GM13977 (cell line): ENCODE measurements around the gene ECI2.
"Not testable (repeated sequence)": the region's sequence is repeated elsewhere in the genome, so short reads cannot be mapped to it uniquely, and the experiment has no call there.

Experiments used
- DNase-seq: peaks from one replicate; pipeline ENCODE4 v3.0.0; 2012; ENCODE audit warnings: low spot score
- in situ Hi-C: fragments of 300-500 bp; cut with MboI; formaldehyde crosslinking; loops from one replicate; pipeline ENCODE4 v1.12.0; 2022; ENCODE audit warnings: low sequenced_read_pairs, low pct_unique_long_range_greater_than_20kb, mixed read lengths, inconsistent platforms; ENCODE audit not compliant: unreplicated experiment
- TF ChIP-seq, protein P1 (sequence below): IDR thresholded peaks from 2 replicates; pipeline ENCODE4 v1.5.1; 2012; ENCODE audit warnings: mild to moderate bottlenecking, control low read depth; ENCODE audit not compliant: insufficient read depth; ENCODE audit errors: extremely low read depth, missing control alignments

ECI2 gene

DNA sequence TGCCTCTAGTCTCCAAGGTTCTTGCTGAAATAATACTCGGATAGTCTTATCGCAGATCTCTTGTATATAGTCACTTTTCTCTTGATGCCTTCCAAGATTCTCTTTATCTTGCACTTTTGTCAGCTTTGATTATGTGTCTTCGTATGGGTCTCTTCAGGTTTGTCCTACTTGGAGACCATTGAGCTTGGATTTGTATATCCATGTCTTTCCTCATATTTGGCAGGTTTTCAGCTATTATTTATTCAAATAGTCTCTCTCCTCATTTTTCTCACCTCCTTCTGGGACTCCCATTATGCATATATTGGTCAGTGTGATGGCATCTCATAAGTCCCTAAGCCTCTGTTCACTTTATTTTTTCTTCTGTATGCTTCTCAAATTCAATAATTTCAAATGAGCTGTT lies 23.0 kb downstream of the ECI2 start:
- in situ Hi-C loops: no loop called here
- no peak for DNase-seq
- TF ChIP-seq, protein P1, sequence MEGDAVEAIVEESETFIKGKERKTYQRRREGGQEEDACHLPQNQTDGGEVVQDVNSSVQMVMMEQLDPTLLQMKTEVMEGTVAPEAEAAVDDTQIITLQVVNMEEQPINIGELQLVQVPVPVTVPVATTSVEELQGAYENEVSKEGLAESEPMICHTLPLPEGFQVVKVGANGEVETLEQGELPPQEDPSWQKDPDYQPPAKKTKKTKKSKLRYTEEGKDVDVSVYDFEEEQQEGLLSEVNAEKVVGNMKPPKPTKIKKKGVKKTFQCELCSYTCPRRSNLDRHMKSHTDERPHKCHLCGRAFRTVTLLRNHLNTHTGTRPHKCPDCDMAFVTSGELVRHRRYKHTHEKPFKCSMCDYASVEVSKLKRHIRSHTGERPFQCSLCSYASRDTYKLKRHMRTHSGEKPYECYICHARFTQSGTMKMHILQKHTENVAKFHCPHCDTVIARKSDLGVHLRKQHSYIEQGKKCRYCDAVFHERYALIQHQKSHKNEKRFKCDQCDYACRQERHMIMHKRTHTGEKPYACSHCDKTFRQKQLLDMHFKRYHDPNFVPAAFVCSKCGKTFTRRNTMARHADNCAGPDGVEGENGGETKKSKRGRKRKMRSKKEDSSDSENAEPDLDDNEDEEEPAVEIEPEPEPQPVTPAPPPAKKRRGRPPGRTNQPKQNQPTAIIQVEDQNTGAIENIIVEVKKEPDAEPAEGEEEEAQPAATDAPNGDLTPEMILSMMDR: no peak

DNA sequence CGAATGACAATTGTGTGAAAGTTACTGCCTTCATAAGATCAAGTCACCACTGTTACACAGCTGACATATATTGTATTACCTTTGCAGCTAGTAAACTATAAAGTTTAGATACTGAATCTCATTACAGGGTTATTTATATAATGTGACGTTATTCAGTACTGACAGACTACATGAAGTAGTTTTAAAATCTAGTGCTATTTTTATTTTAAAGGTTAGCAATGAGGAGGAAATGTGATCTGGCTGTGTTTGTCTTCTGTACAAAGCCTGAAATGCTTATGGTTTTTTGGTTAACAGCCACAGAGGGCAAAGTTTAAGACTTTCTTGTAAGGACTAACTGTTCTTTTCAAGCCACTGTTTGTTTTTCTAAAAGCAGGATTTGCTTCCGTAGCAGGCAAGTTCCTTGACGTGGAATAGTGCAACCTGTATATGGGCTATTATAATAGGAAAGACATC lies 26.0 kb downstream of the ECI2 start:
- not testable (repeated sequence) for DNase-seq

DNA sequence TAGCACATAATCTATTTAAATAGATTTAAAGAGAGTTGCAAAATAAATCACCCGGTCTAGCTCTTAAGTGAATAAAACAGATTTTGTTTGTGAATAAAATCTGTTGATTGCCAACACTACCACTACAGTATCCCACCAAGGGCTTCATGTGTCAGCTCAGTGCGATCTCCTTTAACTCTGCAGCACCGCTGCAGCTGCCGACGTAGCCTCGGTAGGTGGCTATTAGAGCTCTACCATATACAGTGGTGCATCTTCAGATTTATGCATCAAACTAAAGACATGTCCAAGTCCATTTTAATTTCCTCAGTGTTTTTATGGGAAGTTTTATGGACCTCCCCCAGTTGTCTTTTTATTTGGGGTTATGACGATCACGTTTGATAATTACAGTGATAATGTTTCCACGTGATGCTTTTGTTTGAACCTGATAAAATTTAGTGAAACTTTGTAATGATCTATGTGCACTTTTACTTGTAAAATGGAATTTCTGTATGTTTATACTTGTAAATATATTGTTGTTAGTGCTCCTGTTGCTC lies 26.7 kb downstream of the ECI2 start:
- in situ Hi-C loops: no loop called here
- no peak for DNase-seq
- TF ChIP-seq, protein P1: no peak

More for the DNA sequence above, 26.0 kb downstream of the ECI2 start:
- in situ Hi-C loops: not testable (repeated sequence)

DNA sequence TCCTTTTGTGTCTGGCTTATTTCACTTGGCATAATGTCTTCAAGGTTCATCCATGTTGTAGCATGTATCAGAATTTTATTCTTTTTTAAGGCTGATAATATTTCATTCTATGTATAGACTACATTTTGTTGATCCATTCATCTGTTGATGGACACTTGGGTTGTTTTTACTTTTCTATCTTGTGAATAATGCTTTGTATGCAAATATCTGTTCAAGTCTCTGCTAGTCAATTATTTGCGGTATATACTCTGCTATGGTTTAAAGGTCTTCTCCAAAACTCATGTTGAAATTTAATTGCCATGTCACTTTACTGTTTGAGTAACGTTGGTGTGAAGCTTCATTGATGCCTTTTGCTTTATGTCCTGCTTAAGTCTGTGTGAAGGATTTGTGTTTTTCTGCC lies 27.5 kb downstream of the ECI2 start:
- no peak for DNase-seq
- TF ChIP-seq, protein P1: no peak
- in situ Hi-C loops: no loop called here

DNA sequence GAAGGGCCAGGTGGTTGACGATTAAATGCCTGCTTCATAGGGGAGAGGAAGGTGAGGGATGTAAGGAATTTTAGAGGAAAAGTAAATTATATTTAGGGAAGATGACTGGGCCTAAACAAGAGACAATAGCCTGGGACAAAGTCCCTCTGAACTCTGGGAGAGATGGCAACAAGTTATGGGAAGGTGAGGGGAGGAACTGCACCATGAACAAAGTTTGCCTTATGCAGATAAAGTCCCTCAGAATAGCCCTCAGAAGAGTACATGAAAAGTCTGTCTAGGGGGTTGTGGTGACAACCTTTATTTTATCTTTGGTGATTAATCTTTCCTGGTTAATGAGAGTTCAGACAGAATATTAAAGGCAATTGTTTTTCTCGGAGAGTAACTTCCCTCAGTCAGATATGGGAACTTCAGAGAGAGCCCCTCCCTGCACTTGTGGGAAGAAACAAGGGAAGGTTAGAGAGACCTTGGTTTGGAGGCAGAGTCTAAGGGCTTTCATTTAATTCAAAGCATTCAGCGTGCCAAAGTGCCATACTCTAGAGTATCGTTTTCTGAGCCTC lies 29.3 kb downstream of the ECI2 start:
- in situ Hi-C loops: no loop called here
- no peak for DNase-seq
- TF ChIP-seq, protein P1: no peak

DNA sequence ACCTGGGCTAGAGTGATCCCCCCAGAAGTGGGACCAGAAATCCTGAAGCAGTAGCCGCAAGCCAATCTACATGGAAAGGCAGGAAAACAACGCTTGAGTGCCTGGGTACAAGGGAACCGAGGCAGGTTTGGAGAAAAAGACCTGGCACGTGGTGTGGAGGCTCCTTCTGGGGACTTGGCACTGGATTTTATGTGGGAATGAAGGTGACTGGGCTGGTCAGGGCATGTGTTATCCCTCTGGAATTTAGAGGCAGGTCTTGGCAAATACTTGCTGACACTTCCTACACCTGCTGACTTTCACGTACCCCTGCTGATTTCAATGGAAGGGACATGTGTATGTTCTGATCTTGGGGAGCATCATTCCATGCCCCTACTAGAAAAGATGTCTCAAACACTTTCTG lies 31.4 kb downstream of the ECI2 start:
- in situ Hi-C loops: no loop called here
- TF ChIP-seq, protein P1: no peak
- no peak for DNase-seq

DNA sequence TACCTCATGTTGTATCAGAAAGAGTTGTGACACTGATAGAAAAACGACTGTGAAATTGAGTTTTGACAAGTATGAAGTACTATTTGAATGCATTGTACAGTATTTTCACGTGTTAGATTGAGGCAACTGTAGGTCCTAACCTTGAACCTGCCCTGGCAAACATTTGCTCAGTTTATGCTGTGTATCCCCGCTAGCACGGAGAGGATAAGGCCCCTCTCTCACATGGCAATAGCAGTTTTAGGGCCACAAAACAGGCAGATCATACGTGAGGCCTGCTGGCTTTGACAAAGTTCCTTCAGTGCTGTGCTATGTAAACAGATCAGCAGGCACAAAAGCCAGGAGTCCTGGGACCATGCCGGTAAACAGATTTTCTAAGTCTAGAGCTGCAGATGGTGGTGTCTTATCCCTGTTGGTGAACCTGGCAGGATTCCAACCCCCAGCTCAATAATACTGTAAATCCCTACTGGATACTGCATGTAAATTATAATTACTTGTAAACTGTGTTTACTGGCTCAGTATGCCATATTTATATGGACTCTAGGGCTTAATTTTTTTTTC lies 32.6 kb downstream of the ECI2 start:
- DNase-seq: no peak
- TF ChIP-seq, protein P1: no peak
- in situ Hi-C loops: no loop called here
